Stimulated activated CD8-positive, alpha-beta memory T cell treated with anti-CD3 and anti-CD28 coated beads, Interleukin-12 subunit alpha, Interleukin-12 subunit beta, amount 100 ng/mL, for 24 hours (primary cell): ENCODE measurements around the gene ADGRF4.
"Not testable (repeated sequence)": the region's sequence is repeated elsewhere in the genome, so short reads cannot be mapped to it uniquely, and the experiment has no call there.

Source experiments
- DNase-seq: peaks from one replicate; pipeline ENCODE4 v3.0.0-alpha.2; 2020; ENCODE audit errors: extremely low read depth

The ADGRF4 gene

DNA sequence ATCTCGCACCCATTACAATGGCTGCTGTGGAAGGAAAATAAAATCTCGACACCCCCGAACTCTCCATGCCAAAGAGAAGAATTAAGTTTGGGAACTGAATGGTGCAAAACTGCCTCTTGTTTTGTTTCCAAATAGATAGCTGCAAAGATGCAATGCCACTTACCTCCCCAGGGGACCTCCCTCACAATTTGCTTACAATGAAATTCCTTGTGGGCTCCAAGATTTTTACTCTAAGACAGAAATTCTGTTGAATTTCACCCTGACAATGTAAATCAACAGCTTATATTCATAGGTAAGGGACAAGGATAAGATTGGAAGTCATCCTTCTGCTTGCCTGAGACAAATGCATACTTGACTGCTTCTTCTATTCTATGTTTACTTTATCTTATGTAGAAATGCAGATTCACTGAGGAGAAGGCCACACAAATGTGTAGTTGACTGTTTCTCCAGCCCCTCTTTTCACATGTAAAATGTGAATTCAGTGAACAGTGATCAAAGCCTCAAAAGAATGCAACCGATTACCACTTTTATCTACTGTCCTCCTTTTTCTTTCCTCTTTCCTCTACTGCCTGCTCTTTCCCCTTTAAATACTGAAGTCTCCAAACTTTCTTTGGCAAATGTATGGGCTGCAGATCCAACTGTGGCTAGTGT is 36.6 kb downstream of the ADGRF4 start:
- no peak for DNase-seq

DNA sequence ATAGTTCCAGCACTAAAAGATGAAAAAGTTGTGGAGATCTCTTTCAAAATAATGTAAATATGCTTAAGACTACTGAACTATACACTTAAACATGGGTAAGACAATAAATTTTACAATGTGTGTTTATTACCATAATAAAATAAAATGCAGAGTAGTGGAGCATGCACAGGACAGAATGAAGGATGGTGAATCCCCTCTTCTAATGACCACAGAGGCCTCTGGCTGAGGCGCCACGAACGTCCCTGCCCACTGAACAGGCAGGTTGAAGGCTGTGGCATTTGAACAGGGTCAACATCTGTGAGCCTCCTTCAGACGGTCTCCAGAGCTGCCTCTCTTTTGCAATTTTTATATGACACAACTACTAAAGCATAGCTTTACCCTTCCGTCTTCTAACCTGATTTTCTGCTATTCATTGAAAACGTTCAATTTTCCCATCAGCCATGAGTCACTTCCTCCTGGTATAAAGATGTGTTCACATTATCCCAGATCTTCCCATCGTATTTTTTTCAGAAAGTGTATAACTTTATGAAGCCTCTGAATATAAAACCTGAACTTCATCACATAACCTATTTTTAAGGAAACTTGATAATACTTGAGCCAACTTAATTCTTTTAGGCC is 37.8 kb downstream of the ADGRF4 start:
- DNase-seq: no peak

DNA sequence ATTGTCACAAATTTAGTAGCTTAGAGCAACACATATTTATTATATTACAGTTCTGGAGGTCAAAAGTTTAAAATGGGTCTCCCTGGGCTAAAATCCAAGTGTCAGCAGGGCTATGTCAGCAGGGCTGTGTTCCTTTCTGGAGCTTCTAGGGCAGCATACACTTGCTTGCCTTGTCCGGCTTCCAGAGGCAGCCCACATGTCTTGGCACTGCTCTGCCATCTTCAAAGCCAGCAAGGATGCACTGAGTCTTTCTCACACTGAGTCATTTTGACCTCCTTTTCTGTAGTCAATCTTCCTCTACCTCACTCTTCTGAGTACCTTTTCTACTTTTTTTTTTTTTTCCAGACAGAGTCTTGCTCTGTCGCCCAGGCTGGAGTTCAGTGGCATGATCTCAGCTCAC is 39.0 kb downstream of the ADGRF4 start:
- DNase-seq: no peak

DNA sequence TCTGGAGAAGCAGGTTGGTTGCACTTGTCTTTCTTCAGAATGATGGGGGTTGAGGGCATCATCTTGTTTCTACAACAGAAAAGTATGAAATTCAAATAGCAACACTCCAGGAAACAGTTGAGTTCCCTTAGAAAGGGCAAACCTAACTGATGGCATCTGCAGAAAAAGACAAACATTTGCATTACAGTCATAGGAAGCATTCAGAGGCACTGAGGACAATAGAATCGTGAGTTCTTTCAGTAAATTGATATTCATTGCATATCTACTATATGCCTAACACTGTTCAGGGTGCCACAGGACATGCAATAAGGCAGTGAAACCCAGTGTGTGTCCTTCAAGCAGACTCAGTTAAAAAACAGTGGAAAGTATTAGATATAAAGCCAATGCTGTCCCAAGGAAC is 42.3 kb downstream of the ADGRF4 start:
- DNase-seq: no peak

DNA sequence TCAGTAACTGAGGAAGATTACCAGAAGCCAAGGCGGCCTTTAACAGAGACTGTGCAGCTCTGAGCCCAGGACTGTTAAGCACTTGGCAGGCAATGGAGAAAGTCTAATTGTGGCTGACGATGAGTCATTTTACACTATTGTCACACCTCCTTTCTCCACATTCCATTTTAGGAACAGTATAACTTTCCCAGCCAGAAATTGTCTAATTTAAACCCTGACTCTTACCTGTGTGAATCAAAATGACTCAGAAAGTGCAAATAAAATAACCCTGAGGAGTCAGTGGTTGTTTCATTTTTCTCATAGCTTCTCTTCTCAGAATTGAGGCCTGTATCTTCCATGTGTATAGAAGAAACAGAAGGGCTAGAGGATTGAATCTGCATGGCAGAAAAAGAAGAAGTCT is 43.4 kb downstream of the ADGRF4 start:
- DNase-seq: no peak

DNA sequence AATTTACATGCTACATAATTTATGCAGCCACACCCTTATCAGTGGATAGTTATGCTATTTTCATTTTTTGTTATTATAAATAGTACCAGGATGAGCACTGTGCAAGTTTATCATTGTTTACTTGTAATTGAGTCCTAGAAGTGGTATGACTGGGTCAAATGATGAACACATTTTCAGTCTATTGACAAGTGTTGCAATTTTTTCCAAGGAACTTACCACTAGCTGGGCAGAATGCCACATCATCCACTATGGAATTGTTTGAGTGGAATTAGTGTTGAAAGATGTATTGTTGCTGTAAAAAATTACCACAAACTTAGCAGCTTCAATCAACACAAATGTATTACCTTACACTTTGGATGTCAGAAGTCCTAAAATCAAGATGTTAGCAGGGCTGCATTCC is 45.4 kb downstream of the ADGRF4 start:
- no peak for DNase-seq

DNA sequence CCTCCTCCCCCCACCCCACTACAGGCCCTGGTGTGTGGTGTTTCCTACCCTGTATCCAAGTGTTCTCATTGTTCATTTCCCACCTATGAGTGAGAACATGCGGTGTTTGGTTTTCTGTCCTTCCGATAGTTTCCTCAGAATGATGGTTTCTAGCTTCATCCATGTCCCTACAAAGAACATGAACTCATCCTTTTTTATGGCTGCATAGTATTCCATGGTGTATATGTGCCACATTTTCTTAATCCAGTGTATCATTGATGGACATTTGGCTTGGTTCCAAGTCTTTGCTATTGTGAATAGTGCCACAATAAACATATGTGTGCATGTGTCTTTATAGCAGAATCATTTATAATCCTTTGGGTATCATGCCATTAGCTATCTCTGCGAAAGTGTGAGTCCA is 46.9 kb downstream of the ADGRF4 start:
- not testable (repeated sequence) for DNase-seq

DNA sequence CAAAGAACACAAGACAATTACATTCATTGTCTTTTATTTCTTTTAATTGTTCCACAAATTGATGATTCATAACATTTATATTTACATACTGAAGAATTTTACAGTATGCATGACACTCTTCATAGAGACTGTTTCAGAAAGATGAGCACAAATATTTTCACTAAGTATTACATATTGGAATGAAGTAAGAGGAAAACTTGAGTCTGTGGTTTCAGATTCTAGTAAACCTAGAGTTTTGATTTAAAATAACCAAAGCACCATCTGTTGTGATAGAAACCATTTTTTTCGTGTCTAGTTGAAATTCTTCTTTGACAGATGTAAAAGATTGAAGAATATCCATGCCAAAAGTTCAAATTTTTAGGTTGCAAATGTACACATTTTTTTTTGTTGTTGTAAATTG is 51.4 kb downstream of the ADGRF4 start:
- DNase-seq: no peak

DNA sequence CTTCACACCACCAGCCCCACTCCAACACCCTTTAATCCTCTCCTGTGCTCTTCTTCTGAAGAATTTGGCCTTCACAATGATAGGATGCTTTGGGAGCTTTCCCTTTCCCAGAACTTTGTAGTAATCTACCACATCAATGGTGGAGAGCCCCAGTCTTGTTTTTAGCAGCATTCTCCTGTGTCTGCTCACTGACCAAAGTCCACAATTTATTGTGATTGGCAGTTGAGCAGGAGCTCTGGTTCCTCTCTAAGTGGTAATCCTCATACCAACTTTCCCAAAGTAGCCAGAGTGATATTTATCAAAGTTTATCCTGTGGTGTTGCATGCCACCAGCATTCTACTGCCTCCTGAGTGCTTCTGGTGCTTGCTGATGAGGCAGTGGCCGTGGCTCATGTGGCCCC is 54.4 kb downstream of the ADGRF4 start:
- DNase-seq: no peak

DNA sequence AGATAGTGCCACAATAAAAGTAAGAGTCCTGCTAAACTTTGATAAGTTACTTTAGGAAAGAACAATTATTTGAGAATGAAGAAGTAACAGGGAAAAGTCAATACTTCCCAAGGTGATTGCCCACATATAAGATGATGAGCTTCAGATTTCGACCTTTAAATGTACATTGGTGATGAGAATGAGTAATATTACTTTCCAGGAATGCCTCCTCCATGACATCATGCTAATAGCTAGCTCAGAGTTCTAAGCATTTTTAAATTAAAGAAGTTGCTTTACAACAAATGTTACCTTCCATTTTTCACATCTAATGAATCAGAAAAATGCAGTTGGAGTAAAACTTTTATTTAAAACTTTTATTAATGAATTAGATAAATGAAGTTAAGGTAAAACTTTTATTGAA is 61.0 kb downstream of the ADGRF4 start:
- DNase-seq: no peak

DNA sequence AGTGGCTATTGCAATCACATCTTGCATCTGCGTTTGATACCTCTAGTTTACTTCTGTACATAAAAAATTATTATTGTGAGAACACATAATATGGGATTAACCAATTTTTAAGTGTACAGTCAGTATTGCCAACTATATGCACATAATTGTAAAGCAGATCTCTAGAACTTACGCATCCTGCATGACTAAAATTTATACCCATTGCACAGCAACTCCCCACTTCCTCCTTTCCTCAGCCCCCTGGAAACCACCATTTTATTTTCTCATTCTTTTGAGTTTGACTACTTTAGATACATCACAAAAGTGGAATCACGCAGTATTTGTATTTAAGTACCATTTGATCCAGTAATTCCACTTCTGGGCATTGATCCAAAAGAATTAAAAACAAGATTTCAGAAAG is 64.1 kb downstream of the ADGRF4 start:
- no peak for DNase-seq

DNA sequence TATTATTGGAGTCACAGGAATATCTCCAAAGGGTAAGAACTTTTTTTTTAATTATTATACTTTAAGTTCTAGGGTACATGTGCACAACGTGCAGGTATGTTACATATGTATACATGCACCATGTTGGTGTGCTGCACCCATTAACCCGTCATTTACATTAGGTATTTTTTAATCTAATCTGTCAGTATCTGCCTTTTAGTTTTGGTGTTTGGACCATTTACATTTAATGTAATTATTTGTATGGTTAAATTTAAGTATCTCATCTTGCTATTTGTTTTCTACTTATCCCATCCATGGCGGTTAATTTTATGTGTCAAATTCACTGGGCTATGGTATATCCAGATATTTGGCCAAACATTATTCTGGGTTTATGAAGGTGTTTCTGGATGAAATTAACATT is 68.1 kb downstream of the ADGRF4 start:
- no peak for DNase-seq

DNA sequence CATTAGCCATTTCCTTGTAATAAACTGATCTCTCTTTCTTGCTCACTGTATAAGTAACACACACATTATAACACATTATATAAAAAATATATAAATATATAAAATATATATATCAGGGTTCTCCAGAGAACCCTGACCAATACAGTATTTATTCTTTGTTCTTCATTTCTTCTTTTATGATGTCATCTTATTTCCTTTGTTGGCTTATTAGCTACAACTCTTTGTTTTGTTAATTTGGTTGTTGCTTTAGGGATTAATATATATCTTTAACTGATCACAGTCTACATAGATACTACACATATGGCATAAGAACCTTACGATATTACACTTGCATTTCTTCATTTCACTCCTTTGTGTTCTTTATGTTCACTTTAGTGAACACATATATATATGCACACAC is 68.7 kb downstream of the ADGRF4 start:
- no peak for DNase-seq

DNA sequence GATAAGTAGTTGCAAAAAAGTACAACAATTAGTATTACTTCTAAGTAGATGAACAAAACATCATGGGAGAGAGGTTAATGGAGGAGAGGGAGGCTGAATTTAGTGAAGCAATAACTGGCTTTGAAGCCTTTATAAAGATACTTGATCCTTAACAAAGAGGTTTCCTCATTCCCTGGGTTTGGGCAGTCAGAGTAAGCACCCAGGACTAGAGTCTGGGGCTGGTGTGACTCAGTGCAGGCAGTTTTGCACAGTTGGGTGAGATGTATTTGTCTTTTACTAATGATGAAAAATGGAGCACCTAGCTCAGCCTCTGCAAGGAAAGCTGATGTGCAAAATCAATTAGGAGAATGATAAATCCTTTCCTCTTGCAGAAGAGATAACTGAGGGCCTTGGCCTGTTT is 71.6 kb downstream of the ADGRF4 start:
- DNase-seq: no peak
